ENCODE results near the gene AHDC1.
"Not testable (repeated sequence)": the region's sequence is repeated elsewhere in the genome, so short reads cannot be mapped to it uniquely, and the experiment has no call there.

The AHDC1 gene

DNA sequence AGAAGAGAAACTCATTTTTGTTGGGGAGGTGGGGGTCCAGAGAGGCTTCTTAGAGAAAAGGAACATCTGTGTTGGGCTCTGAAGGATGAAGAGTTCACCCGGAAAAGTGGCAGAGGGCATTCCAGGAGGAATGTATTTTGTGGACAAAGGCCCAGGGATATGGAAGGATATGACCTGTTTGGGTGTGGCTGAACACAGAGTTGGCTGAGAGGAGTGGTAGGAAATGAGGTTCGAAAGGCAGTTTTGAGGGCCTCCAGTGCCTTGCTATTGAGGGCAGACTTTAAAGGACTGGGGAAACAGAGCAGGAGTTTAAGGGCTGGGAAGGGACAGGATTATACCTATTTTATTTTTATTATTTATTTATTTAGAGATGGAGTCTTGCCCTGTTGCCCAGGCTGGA, 86.6 kb downstream of the AHDC1 start:
- DNase-seq (ENCODE audit: low spot score), result no peak

DNA sequence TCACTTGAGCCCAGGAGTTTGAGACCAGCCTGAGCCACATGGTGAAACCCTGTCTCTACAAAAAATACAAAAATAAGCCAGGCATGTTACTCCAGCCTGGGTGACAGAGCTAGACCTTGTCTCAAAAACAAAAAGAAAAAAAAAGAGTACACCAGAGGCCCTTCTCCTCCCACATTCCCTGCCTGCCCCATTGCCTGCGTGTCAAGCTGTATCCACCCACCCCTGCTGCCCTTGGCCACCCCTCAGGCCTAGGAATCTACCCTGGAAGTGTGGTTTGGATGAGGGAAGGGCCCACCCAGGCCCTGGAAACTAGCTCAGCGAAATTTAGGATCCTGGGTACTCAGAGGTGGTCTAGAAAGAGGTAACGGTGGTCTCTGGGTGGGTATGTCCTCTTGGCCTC, 88.3 kb downstream of the AHDC1 start:
- DNase-seq (ENCODE audit: low spot score), result no peak

DNA sequence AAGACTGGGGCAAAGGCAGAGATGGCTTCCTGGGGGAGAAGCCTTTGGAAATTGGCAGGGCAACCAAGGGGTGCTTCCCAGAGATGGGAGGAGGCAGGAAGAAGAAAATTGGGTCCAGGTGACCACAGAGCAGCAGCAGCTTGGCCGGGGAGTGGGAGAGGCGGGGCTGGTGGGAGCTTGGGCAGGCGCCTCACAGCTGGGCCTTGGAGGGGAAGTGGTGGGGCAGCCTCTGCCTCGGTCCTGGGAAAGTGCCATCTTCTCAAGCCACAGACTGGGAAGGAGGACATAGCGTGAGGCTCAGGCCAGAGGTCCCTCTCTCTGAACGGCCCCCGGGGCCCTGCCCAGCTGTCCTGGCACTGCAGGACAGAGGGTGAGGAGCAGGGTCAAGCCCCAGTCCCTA, 90.0 kb downstream of the AHDC1 start:
- no peak for DNase-seq (ENCODE audit: low spot score)

DNA sequence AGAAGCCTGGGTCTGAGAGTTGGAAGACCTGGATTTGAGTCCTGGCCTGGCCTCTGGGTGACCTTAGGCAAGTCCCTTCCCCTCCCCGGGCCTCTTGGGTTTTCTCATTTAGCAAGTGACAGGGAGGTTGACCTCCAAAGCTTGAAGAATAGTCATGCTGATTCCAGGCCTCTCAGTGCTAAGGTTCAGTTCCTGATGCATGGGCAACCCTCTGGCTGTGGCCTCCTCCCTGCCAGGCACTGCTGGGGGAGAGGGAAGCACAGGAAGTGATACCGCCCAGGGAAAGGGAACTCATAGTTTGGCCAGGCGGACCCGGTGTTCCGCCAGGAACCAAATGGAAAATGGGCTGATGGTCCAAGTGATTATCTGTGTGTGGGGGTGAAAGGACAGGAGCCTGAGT, 90.4 kb downstream of the AHDC1 start:
- DNase-seq (ENCODE audit: low spot score), result no peak

DNA sequence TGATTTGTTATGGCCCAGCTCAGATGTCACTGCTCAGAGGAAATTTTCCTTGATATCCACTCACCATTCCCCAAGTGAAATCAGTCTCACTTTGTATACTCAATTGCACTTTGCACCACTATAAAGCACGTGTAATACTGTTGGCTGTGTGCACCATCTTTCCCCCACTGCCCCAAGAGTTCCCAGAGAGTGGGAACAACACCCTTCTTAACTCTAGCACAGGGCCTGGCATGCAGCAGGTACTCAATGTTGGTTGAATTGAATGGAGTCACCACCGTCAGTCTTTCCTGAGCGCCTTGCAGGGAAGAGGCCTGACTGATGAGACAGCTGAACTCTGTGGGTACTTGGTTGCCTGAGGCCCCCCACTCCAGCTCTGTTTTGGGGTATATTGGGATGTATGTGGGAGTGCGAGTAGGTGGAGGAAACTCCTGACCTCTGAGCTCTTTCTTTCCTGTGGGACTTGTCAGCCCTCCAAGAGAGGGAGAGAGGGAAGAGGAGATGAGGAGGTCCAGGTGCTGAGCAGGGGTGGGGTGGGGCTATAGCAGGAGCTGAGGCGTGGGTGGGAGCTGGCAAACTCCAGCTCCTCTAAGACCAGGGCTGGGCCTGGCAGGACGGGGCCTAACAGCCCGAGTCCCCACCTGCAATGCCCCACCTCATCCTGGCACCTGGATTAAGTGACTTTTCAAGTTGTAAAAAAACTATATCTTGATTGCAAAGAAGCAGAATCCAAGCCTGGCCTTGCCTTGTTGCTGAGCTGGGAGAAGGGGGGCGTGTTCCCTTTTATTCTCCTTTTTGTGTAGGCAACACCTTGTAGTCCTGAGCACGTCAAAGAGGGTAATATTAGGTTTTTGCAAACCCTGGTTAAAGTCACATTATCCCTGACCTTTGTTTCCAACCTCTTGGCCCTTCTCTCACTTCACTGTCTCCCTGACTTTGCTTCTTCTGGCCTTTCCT, 94.5 kb downstream of the AHDC1 start:
- DNase-seq (ENCODE audit: low spot score), result no peak

DNA sequence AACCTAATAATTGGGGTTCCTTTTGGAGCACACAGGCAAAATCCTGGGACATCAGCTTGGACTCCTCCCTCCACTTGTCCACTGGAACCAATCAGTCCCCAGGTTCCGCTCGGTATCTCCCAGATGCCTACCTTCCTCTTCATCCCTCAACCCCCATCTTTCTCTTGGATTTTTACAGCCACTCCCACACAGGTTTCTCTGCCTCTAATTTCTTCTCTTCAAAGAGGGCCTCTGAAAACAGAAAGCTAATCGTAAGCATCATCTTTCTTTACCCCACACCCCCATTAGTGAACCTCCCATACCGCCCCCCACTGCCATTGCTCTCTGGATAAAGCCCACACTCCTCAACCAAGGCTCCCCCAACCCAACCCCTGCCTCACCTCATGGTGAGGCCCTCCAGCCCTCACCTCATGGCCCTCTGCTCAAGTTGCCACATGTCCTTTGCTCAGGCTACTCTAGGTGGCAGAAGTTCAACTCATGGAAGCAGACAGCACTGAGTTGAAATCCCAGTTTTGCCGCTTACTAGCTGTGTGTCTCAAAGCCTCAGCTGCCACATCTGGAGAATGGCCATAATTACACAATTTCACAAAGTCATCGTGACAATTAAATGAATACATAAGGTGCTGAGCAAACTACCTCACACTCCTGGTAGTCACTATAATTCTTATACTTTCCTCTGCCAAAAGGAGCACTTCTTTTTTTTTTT, 95.8 kb downstream of the AHDC1 start:
- DNase-seq (ENCODE audit: low spot score), result no peak

DNA sequence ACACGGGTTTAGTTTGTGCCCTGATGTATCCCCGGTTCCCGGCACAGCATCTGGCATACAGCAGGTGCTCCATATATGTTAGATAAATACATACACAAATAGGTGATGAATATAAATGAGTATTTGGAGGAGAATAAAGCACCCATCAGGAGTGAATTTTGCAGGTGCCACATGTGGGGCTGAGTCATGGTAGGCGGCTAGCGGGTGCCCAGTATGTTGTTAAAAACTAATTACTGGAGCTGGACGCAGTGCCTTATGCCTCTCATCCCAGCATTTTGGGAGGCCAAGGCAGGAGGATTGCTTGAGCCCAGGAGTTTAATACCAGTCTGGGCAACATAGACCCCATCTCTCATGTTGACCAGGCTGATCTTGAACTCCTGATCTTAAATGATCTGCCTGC, 97.2 kb downstream of the AHDC1 start:
- no peak for DNase-seq (ENCODE audit: low spot score)

DNA sequence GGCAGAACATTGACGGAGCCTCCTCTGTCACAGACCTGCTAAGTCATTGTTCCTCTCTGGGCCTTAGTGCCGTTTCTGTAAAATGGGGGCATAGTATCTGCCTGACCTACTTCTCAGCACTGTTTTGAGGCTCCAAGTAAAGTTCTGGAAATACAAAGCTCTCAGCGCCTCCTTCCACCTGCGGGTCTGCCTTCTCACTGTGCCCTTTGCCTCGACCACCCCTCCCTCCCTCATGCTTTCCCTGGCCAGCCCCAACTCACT, 98.6 kb downstream of the AHDC1 start:
- DNase-seq (ENCODE audit: low spot score), result no peak

DNA sequence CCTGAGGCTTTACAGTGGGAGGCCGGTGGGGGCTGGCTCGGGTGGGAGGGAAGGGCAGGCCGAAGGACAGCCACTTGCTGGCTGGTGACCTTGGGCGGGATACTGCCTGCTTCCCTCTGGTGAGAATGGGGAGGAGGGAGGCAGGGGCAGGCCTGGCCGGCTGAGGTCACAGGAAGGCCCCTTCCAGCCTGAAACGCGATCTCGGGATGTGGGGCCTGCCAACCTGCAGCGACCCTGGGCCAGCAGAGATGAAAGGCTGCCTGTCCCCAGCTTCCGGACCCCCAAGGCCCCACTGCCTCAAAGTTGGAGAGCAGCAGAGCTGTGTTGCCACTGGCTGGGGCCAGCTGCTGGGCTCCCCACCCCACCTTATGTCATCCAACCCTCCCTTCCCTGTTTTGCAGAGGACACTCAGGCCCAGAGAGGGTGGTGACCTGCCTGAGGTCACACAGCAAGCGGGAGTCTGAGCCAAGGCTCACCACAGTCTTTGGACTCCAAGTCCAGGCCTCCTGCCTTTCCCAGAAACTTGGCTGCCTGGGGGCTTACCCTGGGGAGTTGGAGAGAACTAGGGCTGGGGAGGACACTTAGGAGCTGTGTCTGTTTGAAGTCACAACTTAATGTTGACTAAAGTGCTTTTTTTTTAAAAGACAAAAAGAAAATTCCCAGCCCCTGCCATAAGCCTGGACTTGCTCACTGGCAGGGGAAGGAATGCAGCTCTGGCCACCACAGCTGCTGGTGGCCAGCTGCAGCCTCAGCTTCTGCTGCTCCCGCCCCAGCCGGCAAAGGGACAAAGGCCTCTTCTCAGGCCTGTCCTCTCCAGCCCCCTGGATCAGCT, 99.1 kb downstream of the AHDC1 start:
- DNase-seq (ENCODE audit: low spot score), result peak; percentile 97

DNA sequence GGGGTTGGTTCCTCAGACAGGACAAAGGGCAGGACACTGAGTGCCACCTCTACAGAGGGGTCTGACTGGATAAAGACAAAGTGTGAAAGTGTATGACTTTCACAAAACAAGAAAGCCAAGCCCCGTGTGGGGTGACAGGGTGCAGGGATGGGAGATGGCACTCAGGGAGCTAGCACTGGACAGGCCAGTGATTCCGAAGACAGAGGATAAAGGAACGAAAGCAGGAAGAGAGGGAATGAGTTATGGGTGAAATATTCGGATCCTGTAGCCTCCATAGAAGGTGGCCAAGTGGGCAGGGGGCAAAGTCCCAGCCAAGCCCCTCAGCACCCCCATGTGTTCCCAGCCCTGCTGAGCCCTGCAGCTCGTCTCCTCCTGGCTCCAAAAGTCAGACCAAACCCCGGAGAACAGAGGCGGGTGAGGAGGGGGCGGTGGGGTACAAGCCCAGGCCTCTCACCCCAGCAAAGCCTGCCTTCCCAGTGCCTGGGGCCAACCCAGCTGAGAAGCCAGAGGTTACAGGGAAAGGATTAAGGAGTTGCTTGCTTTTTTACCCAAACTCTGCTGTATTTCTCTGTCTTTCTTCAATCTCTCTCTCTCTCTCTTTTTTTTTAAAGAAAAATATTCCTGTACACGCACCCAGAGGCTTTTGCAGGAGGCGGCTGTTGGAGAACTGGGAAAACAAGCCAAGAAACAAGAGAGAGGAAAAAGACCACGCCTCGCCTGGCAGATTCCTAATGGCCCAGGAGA, 99.9 kb downstream of the AHDC1 start:
- no peak for DNase-seq (ENCODE audit: low spot score)

DNA sequence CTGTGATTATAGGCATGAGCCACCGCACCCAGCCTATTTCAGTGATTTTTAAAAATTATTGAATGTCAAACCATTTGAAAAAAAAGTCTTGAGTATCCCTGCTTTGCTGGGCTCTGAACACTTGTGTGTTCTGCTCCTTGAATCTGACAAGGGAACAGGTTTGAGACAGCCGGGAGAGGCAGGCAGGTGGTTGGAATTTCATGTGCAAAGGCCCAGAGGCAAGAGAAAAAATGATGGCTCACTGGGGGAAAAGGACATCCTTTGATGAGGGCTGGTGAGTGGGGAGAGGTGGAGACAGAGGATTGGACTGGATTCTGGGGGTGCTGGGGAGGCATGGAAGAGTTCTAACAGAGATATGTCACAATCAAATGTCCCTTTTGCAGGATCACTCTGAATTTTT, 100.9 kb downstream of the AHDC1 start:
- no peak for DNase-seq (ENCODE audit: low spot score)

DNA sequence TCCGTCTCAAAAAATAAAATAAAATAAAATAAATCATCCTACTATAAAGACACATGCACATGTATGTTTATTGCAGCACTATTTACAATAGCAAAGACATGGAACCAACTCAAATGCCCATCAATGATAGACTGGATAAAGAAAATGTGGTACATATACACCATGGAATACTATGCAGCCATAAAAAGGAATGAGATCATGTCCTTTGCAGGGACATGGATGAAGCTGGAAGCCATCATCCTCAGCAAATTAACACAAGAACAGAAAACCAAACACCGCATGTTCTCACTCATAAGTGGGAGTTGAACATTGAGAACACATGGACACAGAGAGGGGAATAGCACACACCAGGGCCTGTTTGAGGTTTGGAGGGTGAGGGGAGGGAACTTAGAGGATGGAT, 102.8 kb downstream of the AHDC1 start:
- DNase-seq (ENCODE audit: low spot score), result not testable (repeated sequence)

DNA sequence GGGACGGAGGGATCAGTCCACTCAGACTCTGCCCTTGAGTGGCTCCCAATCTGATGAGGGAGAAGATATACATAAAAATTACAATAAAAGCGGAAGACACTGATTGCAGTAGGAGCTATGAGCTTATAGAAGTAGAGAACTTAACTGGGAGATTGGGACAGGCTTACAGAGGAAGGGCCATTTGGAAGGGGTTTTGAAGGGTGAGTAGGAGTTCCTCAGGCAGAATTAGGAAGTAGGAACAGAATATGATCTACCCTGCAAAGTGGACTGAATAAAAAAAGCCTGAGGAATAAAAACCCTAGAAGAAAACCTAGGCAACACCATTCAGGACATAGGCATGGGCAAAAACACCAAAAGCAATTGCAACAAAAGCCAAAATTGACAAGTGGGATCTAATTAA, 104.8 kb downstream of the AHDC1 start:
- no peak for DNase-seq (ENCODE audit: low spot score)

DNA sequence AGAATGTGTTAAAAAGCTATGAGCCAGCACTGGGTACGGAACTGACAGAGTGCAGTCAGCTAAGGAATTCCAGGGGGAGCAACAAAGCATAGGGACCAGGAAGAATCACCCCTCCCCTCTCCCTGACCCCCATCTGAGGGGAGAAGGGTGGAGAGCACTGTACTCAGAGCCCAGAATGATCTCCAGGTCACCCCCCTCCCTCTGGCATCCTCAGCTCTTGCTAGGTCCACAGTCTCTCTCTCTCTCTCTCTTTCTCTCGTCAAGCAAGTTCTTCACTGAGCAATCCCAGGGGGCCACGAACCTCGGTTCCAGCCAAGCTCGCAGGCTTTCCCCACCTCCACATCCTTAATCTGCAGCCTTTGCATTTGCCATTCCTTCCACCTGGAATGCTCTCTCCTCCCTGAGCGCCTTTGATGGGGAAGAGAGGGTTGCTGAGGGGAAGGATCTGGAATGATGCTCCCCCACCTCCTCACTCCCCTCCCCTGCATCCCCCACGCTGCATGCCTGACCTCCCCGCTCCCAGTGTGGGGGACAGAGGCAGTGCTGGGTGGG, 107.3 kb downstream of the AHDC1 start:
- no peak for DNase-seq (ENCODE audit: low spot score)

DNA sequence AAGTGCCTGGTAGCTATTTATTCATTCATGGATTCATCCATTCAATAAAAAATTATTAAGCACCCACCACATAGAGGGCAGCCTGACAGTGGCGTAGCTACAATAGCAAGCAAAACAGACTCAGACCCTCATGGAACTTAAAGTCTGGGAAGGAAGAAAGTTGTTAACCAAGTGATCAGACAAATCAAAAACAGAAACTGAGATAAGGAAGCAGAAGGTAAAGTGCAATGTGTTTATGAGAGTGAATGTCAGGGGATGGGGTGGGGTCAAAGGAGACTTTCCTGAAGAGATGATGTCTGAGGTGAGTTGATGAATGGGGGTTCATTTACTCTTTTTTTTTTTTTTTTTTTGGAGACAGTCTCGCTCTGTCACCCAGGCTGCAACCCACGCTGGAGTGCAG, 111.1 kb downstream of the AHDC1 start:
- no peak for DNase-seq (ENCODE audit: low spot score)

DNA sequence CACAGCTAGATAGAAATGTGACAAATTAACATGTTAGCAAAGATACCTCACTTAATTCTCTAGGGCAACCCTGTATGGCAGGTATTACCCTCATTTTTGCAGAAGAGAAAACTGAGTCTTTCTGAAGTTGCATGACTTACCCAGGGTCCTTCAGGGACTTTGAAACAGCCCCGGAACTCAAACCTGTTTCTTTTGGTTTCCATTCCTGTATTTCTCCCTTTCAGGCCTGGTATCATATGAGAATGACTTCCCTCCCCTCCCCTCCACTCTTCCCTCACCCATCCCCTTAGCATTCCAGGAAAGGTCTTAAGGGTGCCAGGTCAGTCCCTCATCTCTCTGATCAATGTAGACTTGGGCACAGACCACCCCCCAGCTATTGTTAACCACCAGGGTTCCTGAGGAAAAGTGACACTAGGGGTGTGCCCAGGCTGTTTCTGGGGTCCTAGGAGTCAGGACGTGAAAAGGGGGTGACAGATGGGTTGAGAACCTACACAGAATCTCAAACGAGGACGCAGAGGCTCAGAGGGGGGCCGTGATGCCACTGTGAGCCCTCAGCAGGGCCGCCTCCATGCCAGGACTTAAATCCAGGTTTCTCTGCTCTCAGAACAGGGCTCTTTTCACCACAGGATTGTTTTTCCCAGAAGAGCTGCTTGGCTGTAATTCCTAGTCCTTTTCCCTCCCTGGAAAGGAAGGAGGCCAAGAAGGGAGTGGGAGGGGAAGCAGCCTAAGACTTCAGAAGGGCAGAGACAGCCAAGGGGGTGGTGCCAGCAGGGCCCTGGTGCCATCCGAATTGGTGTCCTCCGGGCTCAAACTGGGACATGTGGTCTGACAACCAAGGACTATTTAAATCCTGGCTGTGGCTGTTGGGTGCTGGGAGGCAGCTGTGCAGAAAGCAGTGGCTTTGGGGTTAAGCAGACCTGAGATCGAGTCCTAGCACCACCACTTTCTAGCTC, 111.9 kb downstream of the AHDC1 start:
- peak; percentile 77 for DNase-seq (ENCODE audit: low spot score)

DNA sequence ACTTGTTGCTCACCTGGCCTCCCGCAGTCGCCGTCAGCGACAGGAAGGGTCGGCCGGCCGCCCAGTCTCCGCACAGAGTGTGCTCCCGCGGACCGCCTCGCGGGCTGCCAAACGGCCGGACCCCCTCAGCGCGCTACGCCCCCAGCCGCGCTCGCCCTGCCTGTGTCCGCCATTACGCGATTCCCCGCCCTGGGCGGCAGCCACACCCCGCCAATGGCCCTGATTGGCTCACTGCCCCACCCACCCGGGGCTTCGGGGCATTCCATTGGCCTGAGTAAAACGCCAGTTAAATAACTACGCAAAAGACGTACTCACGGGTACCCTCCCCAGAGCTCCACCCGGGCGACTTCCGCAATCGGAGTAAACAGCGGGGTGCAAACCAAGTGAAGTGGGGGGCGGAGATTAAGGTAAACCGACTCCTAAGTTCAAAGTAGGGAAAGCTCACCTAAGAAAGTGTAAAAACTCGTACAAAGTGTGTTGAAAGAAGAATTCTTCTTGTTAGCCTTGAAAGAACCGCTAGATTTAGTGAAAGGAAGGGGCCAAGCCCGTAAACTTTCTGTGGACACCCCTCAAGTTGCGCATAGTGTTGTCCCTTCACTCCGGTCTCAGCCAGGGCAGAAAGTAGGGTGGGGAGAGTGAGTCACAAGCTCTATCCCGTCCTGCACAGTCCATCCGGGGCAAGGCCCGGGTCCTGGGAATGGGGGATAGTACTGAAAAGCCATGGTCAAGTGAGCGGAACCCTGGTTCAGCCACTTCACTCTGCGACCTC, 113.8 kb downstream of the AHDC1 start, which contains the start of gene WASF2:
Gene WASF2, minus strand, starts transcription at position 195 of the 769 bp plus-strand sequence. CDS start 61,277 bp downstream, outside the sequence.
- peak; percentile 98 for DNase-seq (ENCODE audit: low spot score)

DNA sequence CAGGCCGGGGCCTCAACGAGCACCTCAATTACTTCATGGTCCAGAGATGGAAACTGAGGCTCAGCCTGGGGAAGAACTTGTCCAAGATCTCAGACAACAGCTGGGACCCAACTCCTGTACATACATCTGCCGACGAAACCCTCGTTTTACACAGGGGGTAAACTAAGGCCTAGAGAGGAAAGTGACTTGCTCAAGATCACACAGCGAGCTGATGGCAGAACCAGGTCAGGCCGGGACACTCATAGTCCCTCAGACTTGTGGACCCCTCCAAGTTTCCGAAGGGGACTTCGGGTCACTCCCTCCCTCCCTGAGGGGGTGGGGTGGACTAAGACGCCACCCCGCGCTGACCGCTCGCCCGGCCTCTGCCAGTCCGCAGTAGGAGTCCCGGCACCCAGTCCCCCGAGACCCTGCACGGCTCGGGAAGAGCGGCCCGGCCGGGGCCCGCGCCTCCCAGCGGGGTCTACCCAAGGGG, 114.4 kb downstream of the AHDC1 start:
- peak; percentile 50 for DNase-seq (ENCODE audit: low spot score)
